CD1c-positive myeloid dendritic cell (primary cell): ENCODE measurements around the gene PLXNB2.

ENCODE experiments used
- DNase-seq: peaks from one replicate; pipeline ENCODE4 v3.0.0-alpha.2; 2016; ENCODE audit errors: extremely low spot score

The PLXNB2 gene

DNA sequence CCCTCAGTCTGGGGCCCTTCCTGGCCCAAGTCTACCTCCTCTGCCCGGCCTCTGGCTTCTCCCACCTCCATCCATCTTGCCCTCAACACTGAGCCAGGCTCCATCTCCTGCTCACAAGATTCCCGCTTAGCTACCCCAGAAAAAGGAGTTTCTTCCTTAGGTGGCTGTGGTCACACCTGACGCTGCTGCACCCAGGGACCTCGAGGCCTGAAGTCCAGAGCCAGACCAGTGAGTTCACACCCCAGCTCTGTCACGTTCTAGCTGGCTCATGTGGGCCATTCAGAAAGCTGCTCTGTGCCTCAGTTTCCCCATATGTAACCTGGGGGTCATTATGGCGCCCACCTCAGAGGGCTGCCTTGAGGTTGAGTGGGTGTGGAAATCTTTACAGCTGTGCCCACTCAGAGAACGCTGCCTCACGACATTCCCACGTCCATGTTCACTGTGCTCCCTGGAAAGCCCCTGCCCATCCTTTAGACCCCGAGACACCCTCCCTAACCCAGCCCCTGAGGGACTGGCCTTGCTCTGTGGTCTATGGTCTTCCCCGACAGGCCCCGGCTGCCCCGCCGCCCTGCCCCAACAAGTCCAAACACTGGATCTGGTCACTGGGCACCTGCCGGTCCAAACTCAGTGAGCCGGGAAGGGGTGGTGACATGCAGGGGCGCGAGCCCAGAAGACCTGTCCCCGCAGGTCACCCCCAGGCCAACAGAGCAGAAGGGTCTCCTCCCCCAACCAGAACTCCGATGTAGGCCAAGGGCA lies 9.8 kb downstream of the PLXNB2 start:
- no peak for DNase-seq

- no peak for DNase-seq
These were observed 10.6 kb downstream of the PLXNB2 start for GRCh38 chr22:50296658-50297490.

DNA sequence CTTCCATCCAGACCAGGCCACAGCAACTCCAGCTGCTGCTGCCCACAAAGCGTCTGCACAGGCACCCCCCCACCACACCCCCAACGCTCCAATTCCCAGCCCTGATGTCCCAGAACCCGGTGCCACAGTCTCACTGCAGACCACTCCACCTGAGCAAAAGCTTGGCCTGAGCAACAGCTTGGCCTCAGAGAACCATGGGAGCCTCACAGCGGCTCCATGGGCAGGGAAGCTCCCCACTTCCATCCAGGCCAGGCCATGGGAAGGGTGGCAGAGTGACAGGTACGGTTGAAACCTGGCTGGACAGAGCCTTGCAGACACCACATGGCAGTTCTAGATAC lies 13.2 kb downstream of the PLXNB2 start:
- DNase-seq = no peak

DNA sequence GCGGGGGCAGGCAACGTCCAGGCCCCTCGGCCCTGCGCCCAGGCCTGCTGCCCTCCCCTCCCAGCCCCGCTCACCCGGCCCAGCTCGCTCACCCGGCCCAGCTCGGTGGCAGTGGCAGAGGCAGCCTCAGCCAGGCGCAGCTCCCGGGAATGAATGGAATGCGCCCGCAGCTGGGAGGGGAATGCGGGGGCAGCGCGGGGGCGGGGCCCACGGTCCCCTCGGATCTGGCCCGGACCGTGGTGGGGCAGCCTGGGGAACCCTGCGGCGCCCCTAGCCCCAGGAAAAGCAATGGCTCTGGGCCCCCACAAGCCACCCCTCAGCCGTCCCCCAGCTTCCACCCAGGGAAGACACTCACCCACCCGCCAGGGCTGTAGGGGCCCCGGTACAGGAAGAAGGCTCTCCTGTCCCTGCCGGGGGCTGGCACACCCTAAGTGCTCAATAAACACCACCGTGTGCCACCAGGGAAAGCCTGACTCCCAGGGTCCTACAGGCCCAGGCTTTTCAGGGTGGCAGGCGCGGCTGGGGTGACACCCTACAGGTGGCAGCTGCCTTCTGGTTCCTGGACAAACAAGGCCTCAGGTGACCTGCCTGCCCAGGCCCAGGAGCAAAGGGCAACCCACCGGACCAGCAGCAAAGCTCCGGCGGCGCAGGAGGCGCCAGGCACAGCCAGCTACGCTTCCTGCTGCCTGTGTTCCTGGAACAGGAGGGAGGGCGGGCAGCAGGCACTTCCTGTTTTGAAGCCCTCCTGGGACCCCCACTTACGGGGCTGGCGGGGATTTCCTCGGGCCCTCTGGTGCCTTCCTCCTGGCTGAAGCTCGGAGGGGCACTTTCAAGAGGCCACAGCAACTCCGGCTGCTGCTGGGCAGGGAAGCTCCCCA lies 13.8 kb downstream of the PLXNB2 start:
- DNase-seq = peak; percentile 48

DNA sequence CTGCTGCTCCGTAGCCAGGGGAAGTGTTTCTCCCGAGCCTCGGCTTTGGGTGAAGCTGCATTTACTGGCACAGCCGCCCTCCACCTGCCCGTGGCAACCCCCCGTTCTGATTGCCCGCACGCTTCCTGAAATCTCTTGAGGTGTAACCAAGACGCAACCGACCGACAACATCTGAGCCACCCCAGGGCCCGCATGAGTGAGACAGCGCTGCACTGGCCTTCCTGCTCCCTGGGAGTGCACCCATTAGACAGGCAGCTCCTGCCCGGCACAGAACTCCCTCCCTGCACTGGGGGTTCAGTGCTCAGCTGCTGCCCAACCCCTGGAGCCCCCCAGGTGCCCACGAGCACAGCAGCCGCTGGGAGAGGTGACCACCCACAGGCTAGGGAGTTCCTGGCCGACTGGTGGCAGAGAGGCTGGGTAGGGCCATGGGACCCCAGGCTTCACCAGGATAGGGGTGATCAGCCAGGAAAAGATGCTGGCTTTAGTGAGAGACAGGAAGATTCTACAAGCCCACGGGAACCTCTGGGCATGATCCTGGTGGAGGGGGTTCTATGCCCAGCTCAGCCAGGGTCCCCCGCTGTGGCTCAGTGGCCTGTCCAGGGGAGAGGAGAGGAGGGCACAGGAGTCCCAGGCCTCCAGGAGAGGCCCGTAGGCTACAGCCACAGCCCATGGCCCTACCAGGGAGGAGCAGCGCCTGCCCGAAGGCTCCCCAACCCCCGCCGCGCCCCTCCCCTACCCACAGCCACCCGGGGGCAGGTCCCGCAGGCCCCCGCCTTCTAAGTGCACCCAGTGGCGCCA lies 14.6 kb downstream of the PLXNB2 start:
- peak; percentile 15 for DNase-seq

- no peak for DNase-seq
These were observed 17.4 kb downstream of the PLXNB2 start for GRCh38 chr22:50289942-50290630.

GRCh38 chr22:50289151-50289941 lies 18.1 kb downstream of the PLXNB2 start:
- no peak for DNase-seq

DNA sequence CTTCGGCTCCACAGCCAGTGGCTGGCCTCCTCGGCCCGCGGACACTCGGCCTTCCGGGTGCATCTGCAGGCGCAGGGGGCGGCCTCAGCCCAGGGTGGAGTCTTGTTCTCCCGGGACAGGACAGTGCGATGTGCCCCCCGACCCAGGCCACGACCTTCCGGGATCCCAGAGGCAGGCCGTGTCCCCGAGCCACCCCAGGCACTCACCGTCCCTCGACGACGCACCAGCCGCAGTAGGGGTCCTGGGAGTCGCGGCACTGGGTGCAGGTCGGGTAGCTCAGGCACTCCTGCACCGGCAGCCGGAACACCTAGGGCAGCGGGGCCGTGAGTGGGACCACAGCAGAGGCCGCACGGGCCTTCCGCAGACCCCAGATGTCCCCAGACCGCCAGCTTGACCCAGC lies 19.7 kb downstream of the PLXNB2 start:
- DNase-seq = no peak

DNA sequence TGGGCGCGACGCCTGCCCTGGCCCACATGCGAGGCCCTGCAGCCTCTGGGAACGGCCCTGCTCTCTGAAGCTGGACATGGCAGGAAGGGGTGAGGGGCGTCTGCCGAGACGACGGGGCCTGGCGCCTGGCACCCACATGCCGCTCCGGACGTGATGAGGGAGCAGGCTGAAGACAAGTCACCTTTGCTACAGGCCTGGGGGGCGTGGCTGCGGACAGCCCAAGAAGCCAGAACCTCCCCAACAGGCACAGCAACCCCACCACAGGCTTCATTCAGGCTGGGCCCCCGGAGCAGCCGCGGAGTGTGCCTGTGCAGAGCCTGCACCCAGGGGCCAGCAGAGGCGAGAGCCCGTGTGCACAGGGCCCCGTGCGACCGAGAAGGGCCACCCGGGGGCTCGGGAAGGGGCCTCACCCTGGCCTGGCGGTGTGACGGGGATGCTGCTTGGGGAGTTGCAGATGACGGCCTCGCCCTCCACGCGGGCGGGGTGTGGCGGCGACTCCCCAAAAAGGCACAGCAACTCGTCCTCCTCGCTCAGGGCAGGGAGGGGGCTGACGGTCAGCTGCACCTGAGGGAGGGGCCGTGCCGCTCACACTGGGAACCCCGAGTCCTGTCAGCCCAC lies 20.6 kb downstream of the PLXNB2 start:
- no peak for DNase-seq

DNA sequence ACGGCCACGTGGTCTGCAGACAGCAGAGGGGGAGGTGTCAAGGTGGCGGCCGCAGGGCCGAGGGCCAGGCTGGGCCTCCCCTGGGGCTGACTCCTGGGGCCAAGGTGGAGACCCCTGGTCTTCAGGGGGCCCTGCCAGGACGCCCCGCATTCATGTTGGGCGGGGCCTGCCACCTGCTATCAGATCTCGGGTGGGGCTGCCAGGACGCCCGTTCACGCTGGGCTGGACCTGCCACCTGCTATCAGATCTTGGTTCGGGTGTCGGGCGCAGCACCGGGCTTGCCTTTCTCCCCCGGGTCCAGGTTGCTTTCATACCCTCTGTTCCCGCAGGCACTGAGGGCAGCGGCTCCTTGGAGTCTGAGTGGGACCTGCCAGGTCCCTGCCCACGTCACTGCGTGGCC lies 21.2 kb downstream of the PLXNB2 start:
- no peak for DNase-seq

GRCh38 chr22:50285568-50286229 lies 21.7 kb downstream of the PLXNB2 start:
- no peak for DNase-seq

DNA sequence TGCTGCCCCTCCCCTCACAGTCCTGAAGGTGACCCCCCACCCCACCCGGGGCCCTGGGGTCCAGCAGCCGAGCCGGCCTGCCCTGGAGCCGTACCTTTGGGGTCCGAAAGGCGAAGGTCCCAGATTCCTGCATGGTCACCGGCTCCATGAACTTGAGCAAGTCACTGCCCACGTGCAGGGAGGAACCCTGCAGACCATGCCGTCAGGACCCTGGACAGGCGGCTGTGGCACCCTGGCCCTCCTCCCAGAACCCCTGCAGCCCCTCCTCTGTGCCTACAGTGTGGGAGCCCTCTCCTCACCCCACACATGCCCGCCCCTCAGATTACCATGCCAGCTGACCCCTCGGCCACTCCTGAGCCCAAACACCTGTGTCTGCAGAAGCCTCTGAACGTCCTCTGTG lies 23.0 kb downstream of the PLXNB2 start:
- DNase-seq = no peak

DNA sequence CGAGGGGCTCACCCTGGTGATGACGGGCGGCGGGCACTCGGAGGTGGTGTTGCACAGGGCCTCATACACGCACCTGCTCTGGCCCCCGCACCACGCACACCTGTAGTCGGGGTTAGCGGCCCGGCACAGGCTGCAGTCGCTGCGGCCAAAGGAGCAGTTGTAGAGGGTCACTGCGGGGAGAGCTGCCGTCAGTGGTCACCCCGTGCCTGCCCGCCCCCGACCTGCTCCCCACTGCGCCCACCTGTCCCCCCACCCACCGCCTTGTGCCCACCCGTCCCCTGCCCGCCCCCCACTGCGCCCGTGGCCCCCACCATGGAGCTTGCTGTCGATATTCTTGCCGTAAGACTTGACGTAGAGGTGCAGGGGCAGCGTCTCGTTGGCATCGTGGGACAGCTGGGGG lies 23.6 kb downstream of the PLXNB2 start:
- no peak for DNase-seq

- DNase-seq = no peak
These were observed 24.9 kb downstream of the PLXNB2 start for GRCh38 chr22:50282361-50283155.

GRCh38 chr22:50281957-50282356 lies 25.5 kb downstream of the PLXNB2 start:
- DNase-seq = no peak

DNA sequence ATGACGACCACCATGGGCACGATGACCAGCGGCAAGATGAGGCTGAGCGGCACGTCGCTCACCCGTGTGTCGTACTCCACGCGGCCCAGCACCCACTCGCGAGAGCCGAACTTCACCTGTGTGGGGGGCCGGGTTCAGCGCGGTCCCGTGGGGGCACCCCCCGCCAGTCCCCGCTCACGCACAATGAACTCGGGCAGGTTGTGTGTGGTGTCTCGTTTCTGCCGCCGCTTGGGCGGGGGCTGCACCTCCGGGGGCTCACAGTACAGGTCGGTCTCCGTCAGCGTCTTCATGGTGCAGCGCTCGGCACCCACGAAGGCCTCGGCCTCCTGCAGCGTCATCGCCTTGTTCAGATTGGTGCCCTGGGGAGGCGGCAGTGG lies 26.1 kb downstream of the PLXNB2 start:
- no peak for DNase-seq

- DNase-seq = no peak
These were observed 26.6 kb downstream of the PLXNB2 start for GRCh38 chr22:50280708-50281383.
